HEK293 (cell line): ENCODE data around the gene NPW.

ENCODE experiments used
- GLI2 ChIP-seq: fragments of 450-650 bp; formaldehyde crosslinking; IDR thresholded peaks from 2 replicates; pipeline ENCODE4; 2017; ENCODE audit warnings: missing biosample characterization, missing genetic modification characterization, low read depth, borderline replicate concordance
- GLIS2 ChIP-seq: fragments of 450-650 bp; formaldehyde crosslinking; IDR thresholded peaks from 2 replicates; pipeline ENCODE4 v1.5.1; 2016; ENCODE audit warnings: missing biosample characterization, missing genetic modification characterization
- HIC1 ChIP-seq: fragments of 450-650 bp; formaldehyde crosslinking; IDR thresholded peaks from 2 replicates; pipeline ENCODE4 v1.5.1; 2016; ENCODE audit warnings: missing biosample characterization, missing genetic modification characterization
- INSM2 ChIP-seq: fragments of 450-650 bp; formaldehyde crosslinking; IDR thresholded peaks from 2 replicates; pipeline ENCODE4 v1.5.1; 2016; ENCODE audit warnings: missing biosample characterization, missing genetic modification characterization
- KLF17 ChIP-seq: fragments of 450-650 bp; formaldehyde crosslinking; IDR thresholded peaks from 2 replicates; pipeline ENCODE4 v1.5.1; 2016; ENCODE audit warnings: missing biosample characterization, missing genetic modification characterization
- REPIN1 ChIP-seq: fragments of 450-650 bp; formaldehyde crosslinking; IDR thresholded peaks from 2 replicates; pipeline ENCODE4 v1.5.1; 2017; ENCODE audit warnings: missing biosample characterization, missing genetic modification characterization, low read depth
- SP7 ChIP-seq: fragments of 450-650 bp; formaldehyde crosslinking; IDR thresholded peaks from 2 replicates; pipeline ENCODE4 v1.5.1; 2016; ENCODE audit warnings: missing biosample characterization, missing genetic modification characterization
- YY1 ChIP-seq: fragments of 450-650 bp; formaldehyde crosslinking; IDR thresholded peaks from 2 replicates; pipeline ENCODE4 v1.5.1; 2018; ENCODE audit warnings: missing biosample characterization, missing genetic modification characterization
- ZBTB49 ChIP-seq: fragments of 450-650 bp; formaldehyde crosslinking; IDR thresholded peaks from 2 replicates; pipeline ENCODE4 v1.5.1; 2016; ENCODE audit warnings: missing biosample characterization, missing genetic modification characterization, low read depth
- ZBTB8A ChIP-seq: fragments of 450-650 bp; formaldehyde crosslinking; IDR thresholded peaks from 2 replicates; pipeline ENCODE4 v1.5.1; 2016; ENCODE audit warnings: missing biosample characterization, missing genetic modification characterization
- ZFHX2 ChIP-seq: fragments of 450-650 bp; formaldehyde crosslinking; conservative IDR thresholded peaks from 2 replicates; pipeline ENCODE4 v1.5.1; 2016; ENCODE audit warnings: missing biosample characterization, missing genetic modification characterization
- ZNF133 ChIP-seq: fragments of 450-650 bp; formaldehyde crosslinking; IDR thresholded peaks from 2 replicates; pipeline ENCODE4 v1.5.1; 2016; ENCODE audit warnings: missing biosample characterization, missing genetic modification characterization
- ZNF140 ChIP-seq: fragments of 450-650 bp; formaldehyde crosslinking; IDR thresholded peaks from 2 replicates; pipeline ENCODE4 v1.5.1; 2016; ENCODE audit warnings: missing biosample characterization, missing genetic modification characterization
- ZNF157 ChIP-seq: fragments of 450-650 bp; formaldehyde crosslinking; IDR thresholded peaks from 2 replicates; pipeline ENCODE4 v1.5.1; 2016; ENCODE audit warnings: missing biosample characterization, missing genetic modification characterization
- ZNF266 ChIP-seq: fragments of 450-650 bp; formaldehyde crosslinking; IDR thresholded peaks from 2 replicates; pipeline ENCODE4 v1.5.1; 2016; ENCODE audit warnings: missing biosample characterization, missing genetic modification characterization, low read depth
- ZNF394 ChIP-seq: fragments of 450-650 bp; formaldehyde crosslinking; IDR thresholded peaks from 2 replicates; pipeline ENCODE4 v1.5.1; 2016; ENCODE audit warnings: missing biosample characterization, missing genetic modification characterization, mild to moderate bottlenecking, moderate library complexity, borderline replicate concordance
- ZNF423 ChIP-seq: fragments of 450-650 bp; formaldehyde crosslinking; IDR thresholded peaks from 2 replicates; pipeline ENCODE4 v1.5.1; 2016; ENCODE audit warnings: missing biosample characterization, missing genetic modification characterization
- ZNF433 ChIP-seq: fragments of 450-650 bp; formaldehyde crosslinking; IDR thresholded peaks from 2 replicates; pipeline ENCODE4 v1.5.1; 2016; ENCODE audit warnings: missing biosample characterization, missing genetic modification characterization, low read depth
- ZNF530 ChIP-seq: fragments of 450-650 bp; formaldehyde crosslinking; IDR thresholded peaks from 2 replicates; pipeline ENCODE4 v1.5.1; 2016; ENCODE audit warnings: low read depth, missing biosample characterization, missing genetic modification characterization
- ZNF596 ChIP-seq: fragments of 450-650 bp; IDR thresholded peaks from 2 replicates; pipeline ENCODE4 v1.5.0; 2018; ENCODE audit warnings: missing biosample characterization, mild to moderate bottlenecking, missing genetic modification characterization, moderate library complexity
- ZNF621 ChIP-seq: fragments of 450-650 bp; formaldehyde crosslinking; IDR thresholded peaks from 2 replicates; pipeline ENCODE4 v1.5.1; 2017; ENCODE audit warnings: missing biosample characterization, missing genetic modification characterization
- ZNF76 ChIP-seq: fragments of 450-650 bp; formaldehyde crosslinking; IDR thresholded peaks from 2 replicates; pipeline ENCODE4; 2016; ENCODE audit warnings: low read depth, missing biosample characterization, missing genetic modification characterization, borderline replicate concordance
- ZNF768 ChIP-seq: fragments of 450-650 bp; formaldehyde crosslinking; IDR thresholded peaks from 2 replicates; pipeline ENCODE4 v1.5.1; 2018; ENCODE audit warnings: missing biosample characterization, mild to moderate bottlenecking, missing genetic modification characterization
- ZSCAN23 ChIP-seq: fragments of 450-650 bp; formaldehyde crosslinking; IDR thresholded peaks from 2 replicates; pipeline ENCODE4 v1.5.1; 2016; ENCODE audit warnings: missing biosample characterization, missing genetic modification characterization
- ZSCAN4 ChIP-seq: fragments of 450-650 bp; formaldehyde crosslinking; IDR thresholded peaks from 2 replicates; pipeline ENCODE4 v1.5.1; 2017; ENCODE audit warnings: missing biosample characterization, missing genetic modification characterization
- TF ChIP-seq, protein P1 (sequence below): fragments of 450-650 bp; formaldehyde crosslinking; IDR thresholded peaks from 2 replicates; pipeline ENCODE4 v1.5.1; 2016; ENCODE audit warnings: missing biosample characterization, missing genetic modification characterization
- TF ChIP-seq, protein P2 (sequence below): fragments of 450-650 bp; formaldehyde crosslinking; IDR thresholded peaks from 2 replicates; pipeline ENCODE4 v1.5.1; 2017; ENCODE audit warnings: missing biosample characterization, missing genetic modification characterization

Gene NPW

DNA sequence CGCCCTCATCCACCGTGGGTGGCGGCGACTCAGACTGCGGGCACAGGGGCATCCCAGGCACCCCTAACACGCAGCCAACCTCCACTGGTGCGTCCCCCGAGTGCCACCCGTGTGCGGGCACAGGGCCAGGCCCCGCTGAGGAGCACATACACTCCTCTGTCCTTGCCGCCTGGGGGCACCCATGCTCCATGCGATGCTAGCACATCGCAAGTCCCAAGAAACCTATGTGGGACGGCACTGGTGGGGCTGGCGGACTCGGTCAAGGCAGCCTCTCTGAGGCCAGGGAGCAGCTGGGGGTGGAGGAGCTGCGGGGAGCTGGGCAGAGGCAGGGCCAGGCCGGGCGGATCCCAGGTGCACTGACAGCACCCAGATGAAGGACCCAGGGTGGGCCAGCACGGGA is 13.9 kb upstream of the NPW start (continued):
- no peak for TF ChIP-seq ZNF140 (tag by site-specific recombination)
- TF ChIP-seq ZNF266 (tag by site-specific recombination): no peak
- TF ChIP-seq, protein P1, sequence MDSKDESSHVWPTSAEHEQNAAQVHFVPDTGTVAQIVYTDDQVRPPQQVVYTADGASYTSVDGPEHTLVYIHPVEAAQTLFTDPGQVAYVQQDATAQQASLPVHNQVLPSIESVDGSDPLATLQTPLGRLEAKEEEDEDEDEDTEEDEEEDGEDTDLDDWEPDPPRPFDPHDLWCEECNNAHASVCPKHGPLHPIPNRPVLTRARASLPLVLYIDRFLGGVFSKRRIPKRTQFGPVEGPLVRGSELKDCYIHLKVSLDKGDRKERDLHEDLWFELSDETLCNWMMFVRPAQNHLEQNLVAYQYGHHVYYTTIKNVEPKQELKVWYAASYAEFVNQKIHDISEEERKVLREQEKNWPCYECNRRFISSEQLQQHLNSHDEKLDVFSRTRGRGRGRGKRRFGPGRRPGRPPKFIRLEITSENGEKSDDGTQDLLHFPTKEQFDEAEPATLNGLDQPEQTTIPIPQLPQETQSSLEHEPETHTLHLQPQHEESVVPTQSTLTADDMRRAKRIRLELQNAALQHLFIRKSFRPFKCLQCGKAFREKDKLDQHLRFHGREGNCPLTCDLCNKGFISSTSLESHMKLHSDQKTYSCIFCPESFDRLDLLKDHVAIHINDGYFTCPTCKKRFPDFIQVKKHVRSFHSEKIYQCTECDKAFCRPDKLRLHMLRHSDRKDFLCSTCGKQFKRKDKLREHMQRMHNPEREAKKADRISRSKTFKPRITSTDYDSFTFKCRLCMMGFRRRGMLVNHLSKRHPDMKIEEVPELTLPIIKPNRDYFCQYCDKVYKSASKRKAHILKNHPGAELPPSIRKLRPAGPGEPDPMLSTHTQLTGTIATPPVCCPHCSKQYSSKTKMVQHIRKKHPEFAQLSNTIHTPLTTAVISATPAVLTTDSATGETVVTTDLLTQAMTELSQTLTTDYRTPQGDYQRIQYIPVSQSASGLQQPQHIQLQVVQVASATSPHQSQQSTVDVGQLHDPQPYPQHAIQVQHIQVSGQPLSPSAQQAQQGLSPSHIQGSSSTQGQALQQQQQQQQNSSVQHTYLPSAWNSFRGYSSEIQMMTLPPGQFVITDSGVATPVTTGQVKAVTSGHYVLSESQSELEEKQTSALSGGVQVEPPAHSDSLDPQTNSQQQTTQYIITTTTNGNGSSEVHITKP (tag by site-specific recombination): no peak
- TF ChIP-seq SP7: no peak
- TF ChIP-seq ZNF76: no peak
- 0 out of 2 replicates have a peak, but pooled peaks have one; percentile 21 for TF ChIP-seq GLIS2 (tag by site-specific recombination)
- TF ChIP-seq ZNF423 (tag by site-specific recombination): no peak
- TF ChIP-seq, protein P2, sequence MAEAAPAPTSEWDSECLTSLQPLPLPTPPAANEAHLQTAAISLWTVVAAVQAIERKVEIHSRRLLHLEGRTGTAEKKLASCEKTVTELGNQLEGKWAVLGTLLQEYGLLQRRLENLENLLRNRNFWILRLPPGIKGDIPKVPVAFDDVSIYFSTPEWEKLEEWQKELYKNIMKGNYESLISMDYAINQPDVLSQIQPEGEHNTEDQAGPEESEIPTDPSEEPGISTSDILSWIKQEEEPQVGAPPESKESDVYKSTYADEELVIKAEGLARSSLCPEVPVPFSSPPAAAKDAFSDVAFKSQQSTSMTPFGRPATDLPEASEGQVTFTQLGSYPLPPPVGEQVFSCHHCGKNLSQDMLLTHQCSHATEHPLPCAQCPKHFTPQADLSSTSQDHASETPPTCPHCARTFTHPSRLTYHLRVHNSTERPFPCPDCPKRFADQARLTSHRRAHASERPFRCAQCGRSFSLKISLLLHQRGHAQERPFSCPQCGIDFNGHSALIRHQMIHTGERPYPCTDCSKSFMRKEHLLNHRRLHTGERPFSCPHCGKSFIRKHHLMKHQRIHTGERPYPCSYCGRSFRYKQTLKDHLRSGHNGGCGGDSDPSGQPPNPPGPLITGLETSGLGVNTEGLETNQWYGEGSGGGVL: no peak
- no peak for TF ChIP-seq ZNF530 (tag by site-specific recombination)
- TF ChIP-seq ZNF133: no peak
- TF ChIP-seq ZSCAN23 (tag by site-specific recombination): no peak
- TF ChIP-seq REPIN1 (tag by site-specific recombination): no peak
- TF ChIP-seq ZNF596: no peak
- no peak for TF ChIP-seq ZSCAN4 (tag by site-specific recombination)
- TF ChIP-seq HIC1 (tag by site-specific recombination): peak; percentile 57; the same call in 1 of the 2 replicates
- TF ChIP-seq KLF17 (tag by site-specific recombination): 0 out of 2 replicates have a peak, but pooled peaks have one; percentile 16
- no peak for TF ChIP-seq ZBTB8A (tag by site-specific recombination)
- TF ChIP-seq ZNF433 (tag by site-specific recombination): no peak
- peak; percentile 57 for TF ChIP-seq ZFHX2 (tag by site-specific recombination)
- no peak for TF ChIP-seq GLI2 (tag by site-specific recombination)
- TF ChIP-seq ZNF768 (tag by site-specific recombination): no peak
- no peak for TF ChIP-seq ZBTB49 (tag by site-specific recombination)
- TF ChIP-seq ZNF394 (tag by site-specific recombination): peak; percentile 93
- TF ChIP-seq ZNF157 (tag by site-specific recombination): no peak
- no peak for TF ChIP-seq YY1 (tag by site-specific recombination)
- TF ChIP-seq ZNF621 (tag by site-specific recombination): no peak
- TF ChIP-seq INSM2 (tag by site-specific recombination): no peak
